OCI-LY3 (cell line): ENCODE results near the gene ACSBG1.
A peak's percentile ranks its signal among the peaks of the same experiment; 100 is the strongest.

Experiments
- H2AFZ ChIP-seq: fragments of 200-600, 300-600 bp; shearing (Covaris generic); 2 replicates; pipeline ENCODE4 v1.6.0; 2014; ENCODE audit warnings: antibody characterized with exemption, low read depth, low read length
- H3K27ac ChIP-seq: fragments of 200-600, 300-600 bp; sonication (generic); 2 replicates; pipeline ENCODE4 v1.5.1; 2014; ENCODE audit warnings: mild to moderate bottlenecking, low read length, moderate library complexity, mixed read lengths
- H3K27me3 ChIP-seq: fragments of 200-600, 300-600 bp; sonication (generic); 2 replicates; pipeline ENCODE4 v1.6.1; 2014; ENCODE audit warnings: low read depth, low read length, mixed read lengths
- H3K36me3 ChIP-seq: fragments of 200-600, 300-600 bp; sonication (generic); replicated peaks from 2 replicates; pipeline ENCODE3; 2014; ENCODE audit warnings: low read depth, low read length, mixed read lengths
- H3K4me1 ChIP-seq: fragments of 300-600, 200-600 bp; sonication (generic); 2 replicates; pipeline ENCODE4 v1.6.1; 2014; ENCODE audit warnings: low read length, mixed read lengths
- H3K4me2 ChIP-seq: fragments of 200-600, 300-600 bp; sonication (generic); 2 replicates; pipeline ENCODE4 v1.6.1; 2014; ENCODE audit warnings: low read length, mixed read lengths
- H3K4me3 ChIP-seq: fragments of 300-600, 200-600 bp; sonication (generic); 2 replicates; pipeline ENCODE4 v1.5.1; 2014; ENCODE audit warnings: antibody characterized with exemption, mild to moderate bottlenecking, low read length, moderate library complexity
- H3K79me2 ChIP-seq: fragments of 300-600, 200-600 bp; shearing (Covaris generic); 2 replicates; pipeline ENCODE4 v1.6.1; 2014; ENCODE audit warnings: mild to moderate bottlenecking, low read length, mixed read lengths
- H3K9ac ChIP-seq: fragments of 300-600, 200-600 bp; shearing (Covaris generic); 2 replicates; pipeline ENCODE4 v1.6.0; 2014; ENCODE audit warnings: mild to moderate bottlenecking, low read length, moderate library complexity
- H3K9me3 ChIP-seq: fragments of 200-600, 300-600 bp; shearing (Covaris generic); 2 replicates; pipeline ENCODE4 v1.6.1; 2014; ENCODE audit warnings: low read length, mixed read lengths; ENCODE audit not compliant: insufficient read depth
- H4K20me1 ChIP-seq: fragments of 200-600, 300-600 bp; sonication (generic); 2 replicates; pipeline ENCODE4 v1.6.1; 2016; ENCODE audit warnings: low read length, mixed read lengths; ENCODE audit not compliant: insufficient read depth
- CTCF ChIP-seq: fragments of 200-600, 300-600 bp; sonication (generic); IDR thresholded peaks from 2 replicates; pipeline ENCODE4 v1.5.1; 2014; ENCODE audit warnings: antibody characterized with exemption, low read length, low read depth
- EZH2phosphoT487 ChIP-seq: fragments of 200-600 bp; shearing (Covaris generic); IDR thresholded peaks from 2 replicates; pipeline ENCODE4 v1.6.1; 2018; ENCODE audit warnings: antibody characterized with exemption, mixed run types, low read depth

ACSBG1 gene

DNA sequence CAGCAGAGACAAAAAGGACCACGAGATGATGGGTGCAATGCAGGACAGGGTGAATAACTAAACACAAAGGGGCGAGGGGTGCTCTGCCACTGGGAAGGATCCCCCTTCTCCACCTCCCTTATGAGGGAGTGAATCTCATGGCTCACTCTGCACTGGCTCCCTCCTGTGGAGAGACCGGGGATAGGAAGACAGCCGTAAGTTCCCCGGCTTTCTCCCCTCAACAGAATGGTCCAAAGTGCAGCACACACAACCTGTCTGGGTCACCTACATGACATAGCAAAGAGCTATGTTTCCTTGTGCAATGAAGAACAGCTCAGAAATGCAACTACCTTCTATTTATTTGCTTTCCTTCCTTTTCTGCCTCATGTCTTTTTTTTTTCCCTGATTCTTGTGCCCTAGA lies 7.8 kb upstream of the ACSBG1 start:
- Histone ChIP-seq H3K27me3 (no peaks in the 10 kb centered on the region), H3K9me3 (no peaks in the 10 kb centered on the region), H2AFZ (no peak overlapping the region), H3K9ac (no peak overlapping the region), H3K27ac (no peak overlapping the region), H3K79me2 (no peaks in the 10 kb centered on the region), H3K4me3 (no peak overlapping the region), H3K4me1 (no peaks in the 10 kb centered on the region), H3K36me3 (no peaks in the 10 kb centered on the region), H4K20me1 (no peaks in the 10 kb centered on the region), H3K4me2 (no peak overlapping the region)
- TF ChIP-seq CTCF = peak; percentile 50
- TF ChIP-seq EZH2phosphoT487 = no peak

GRCh38 chr15:78241017-78241416 lies 6.7 kb upstream of the ACSBG1 start:
- Histone ChIP-seq H3K9me3 (no peaks in the 10 kb centered on the region), H3K27me3 (no peaks in the 10 kb centered on the region), H3K27ac (no peak overlapping the region), H3K9ac (no peak overlapping the region), H3K4me3 (no peak overlapping the region), H4K20me1 (no peaks in the 10 kb centered on the region), H2AFZ (peak overlapping the region; percentile 69; the same call in 1 of the 2 replicates), H3K4me2 (peak overlapping the region; percentile 43), H3K79me2 (no peaks in the 10 kb centered on the region), H3K36me3 (no peaks in the 10 kb centered on the region), H3K4me1 (no peaks in the 10 kb centered on the region)
- TF ChIP-seq CTCF (peak; percentile 86), EZH2phosphoT487 (no peak)

GRCh38 chr15:78239811-78240210 lies 5.4 kb upstream of the ACSBG1 start:
- Histone ChIP-seq H3K4me1 (peaks cover 1% of the 10 kb centered on the region; the same call in 1 of the 2 replicates), H3K79me2 (no peaks in the 10 kb centered on the region), H3K9me3 (no peaks in the 10 kb centered on the region)

DNA sequence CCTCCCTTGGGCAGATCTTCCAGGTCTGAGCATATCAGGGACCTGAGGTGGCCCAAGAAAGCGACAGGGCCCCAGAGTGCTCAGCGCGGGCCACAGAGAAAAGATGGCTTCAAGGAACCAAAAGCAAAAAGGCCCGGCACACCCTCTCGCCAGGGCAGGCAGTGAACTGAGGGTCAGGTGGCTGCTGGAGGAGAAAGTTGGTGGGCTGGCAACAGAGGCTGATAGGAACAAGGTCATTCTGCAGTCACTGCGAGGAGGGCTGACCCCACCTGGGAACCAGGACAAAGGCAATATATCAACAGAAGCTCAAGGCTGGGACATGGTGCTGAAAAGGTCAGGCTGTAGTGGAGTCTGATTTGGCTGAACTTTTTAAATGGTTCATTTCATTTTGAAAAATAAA lies 2.8 kb upstream of the ACSBG1 start:
- H3K4me2 ChIP-seq = no peak overlapping the region
- no peak overlapping the region for H3K27ac ChIP-seq
- no peak overlapping the region for H2AFZ ChIP-seq

More at GRCh38 chr15:78239811-78240210, 5.4 kb upstream of the ACSBG1 start:
- no peak for TF ChIP-seq EZH2phosphoT487
- no peak for TF ChIP-seq CTCF
- no peaks in the 10 kb centered on the region for H3K36me3 ChIP-seq
- no peak overlapping the region for H2AFZ ChIP-seq
- no peak overlapping the region for H3K4me2 ChIP-seq
- H3K27ac ChIP-seq = no peak overlapping the region
- H3K9ac ChIP-seq = no peak overlapping the region
- H4K20me1 ChIP-seq = no peaks in the 10 kb centered on the region
- H3K4me3 ChIP-seq = no peak overlapping the region
- H3K27me3 ChIP-seq = peaks cover 4% of the 10 kb centered on the region

More for the DNA sequence above, 2.8 kb upstream of the ACSBG1 start:
- TF ChIP-seq EZH2phosphoT487 (no peak), CTCF (no peak)
- no peaks in the 10 kb centered on the region for H3K79me2 ChIP-seq
- H3K27me3 ChIP-seq = peaks cover 17% of the 10 kb centered on the region
- H4K20me1 ChIP-seq = no peaks in the 10 kb centered on the region
- H3K9ac ChIP-seq = no peak overlapping the region
- H3K36me3 ChIP-seq = no peaks in the 10 kb centered on the region
- peaks cover 5% of the 10 kb centered on the region; the same call in 1 of the 2 replicates for H3K4me1 ChIP-seq
- no peaks in the 10 kb centered on the region for H3K9me3 ChIP-seq
- H3K4me3 ChIP-seq = no peak overlapping the region
